GM23248 (cell line): ENCODE data around the gene CASKIN1. TPM values are rescaled to one million over a fixed set of nuclear protein-coding genes. Genes with fewer than 3 reads are reported as not detected.

Experiments used
- DNase-seq: peaks from one replicate; pipeline ENCODE4 v3.0.0-alpha.2; 2015
- H2AFZ ChIP-seq: fragments of 200-600 bp; sonication (generic); 2 replicates; pipeline ENCODE4 v1.6.1; 2016; ENCODE audit warnings: antibody characterized with exemption
- H3F3A ChIP-seq: fragments of 200-600 bp; sonication (generic); 2 replicates; pipeline ENCODE4 v1.6.1; 2016; ENCODE audit warnings: mild to moderate bottlenecking, antibody characterized with exemption, mixed run types; ENCODE audit not compliant: insufficient read depth
- H3K27ac ChIP-seq: fragments of 200-600 bp; sonication (generic); 2 replicates; pipeline ENCODE4 v1.5.1; 2016; ENCODE audit warnings: mild to moderate bottlenecking
- H3K27me3 ChIP-seq: fragments of 200-600 bp; sonication (generic); replicated peaks from 2 replicates; pipeline ENCODE4 v1.6.1; 2016; ENCODE audit warnings: mild to moderate bottlenecking; ENCODE audit not compliant: insufficient read depth
- H3K36me3 ChIP-seq: fragments of 200-600 bp; sonication (generic); 2 replicates; pipeline ENCODE4 v1.6.1; 2016; ENCODE audit warnings: low read depth, mild to moderate bottlenecking
- H3K4me1 ChIP-seq: fragments of 200-600 bp; sonication (generic); 2 replicates; pipeline ENCODE4 v1.6.1; 2016; ENCODE audit warnings: mild to moderate bottlenecking; ENCODE audit not compliant: insufficient read depth
- H3K4me2 ChIP-seq: fragments of 200-600 bp; sonication (generic); one replicate; pipeline ENCODE4 v1.6.1; 2016; ENCODE audit warnings: mild to moderate bottlenecking; ENCODE audit not compliant: unreplicated experiment
- H3K4me3 ChIP-seq: fragments of 200-600 bp; sonication (generic); 2 replicates; pipeline ENCODE4 v1.5.1; 2016; ENCODE audit warnings: mild to moderate bottlenecking
- H3K79me2 ChIP-seq: fragments of 200-600 bp; sonication (generic); 2 replicates; pipeline ENCODE4 v1.6.1; 2016; ENCODE audit warnings: mild to moderate bottlenecking; ENCODE audit not compliant: insufficient read depth
- H3K9ac ChIP-seq: fragments of 200-600 bp; sonication (generic); 2 replicates; pipeline ENCODE4 v1.6.1; 2016; ENCODE audit warnings: mild to moderate bottlenecking
- H3K9me2 ChIP-seq: fragments of 200-600 bp; sonication (generic); 2 replicates; pipeline ENCODE4 v1.6.1; 2016; ENCODE audit warnings: mixed run types, mild to moderate bottlenecking, moderate library complexity; ENCODE audit not compliant: insufficient read depth
- H3K9me3 ChIP-seq: fragments of 200-600 bp; sonication (generic); one replicate; pipeline ENCODE4 v1.6.1; 2017; ENCODE audit warnings: low read depth
- H4K20me1 ChIP-seq: fragments of 200-600 bp; sonication (generic); 2 replicates; pipeline ENCODE4 v1.6.0; 2016; ENCODE audit not compliant: insufficient read depth
- EZH2 ChIP-seq: fragments of 200-600 bp; sonication (generic); IDR thresholded peaks from 2 replicates; pipeline ENCODE4 v1.6.1; 2018; ENCODE audit warnings: antibody characterized with exemption, mild to moderate bottlenecking; ENCODE audit not compliant: insufficient read depth, poor library complexity, severe bottlenecking
- EZH2phosphoT487 ChIP-seq: fragments of 200-600 bp; sonication (generic); IDR thresholded peaks from 2 replicates; pipeline ENCODE4 v1.6.1; 2018; ENCODE audit warnings: antibody characterized with exemption, moderate library complexity, mild to moderate bottlenecking, low read depth; ENCODE audit not compliant: insufficient read depth
- WGBS, 2 experiments: methylation state at CpG; one replicate each; pipeline ENCODE4 v1.1.6; 2015 to 2017; ENCODE audit warnings: low lambda C conversion rate in 2 of 2, low coverage in 1 of 2; ENCODE audit errors: missing lambda C conversion rate in 2 of 2; 5-methylcytosine and 5-hydroxymethylcytosine counted together
- in situ Hi-C: fragments of 300-500 bp; cut with MboI; formaldehyde crosslinking; loops from 2 replicates; pipeline ENCODE4 v1.15.0; 2020
- polyA plus RNA-seq: library from polyadenylated mRNA; unstranded; fragments of >200 nt; fragmentation: Nextera tagmentation; extraction: Ambion mirVana; gene quantifications from 2 replicates; pipeline ENCODE4 v1.2.1, GENCODE V29; 2016
- total RNA-seq: library from RNA; depleted of rRNA; stranded (reverse); fragments of >200 nt; shearing (Covaris generic); gene quantifications from 2 replicates; pipeline ENCODE4 v1.2.3, GENCODE V29; 2014

The CASKIN1 gene
- total and polyA plus RNA-seq, 2 experiments from 2014 or later, result not detected

GRCh38 chr16:2154533-2155090, 41.8 kb downstream of the CASKIN1 start:
- Histone ChIP-seq H3K4me1 (peaks cover 35% of the 10 kb centered on the region), H3K27me3 (no peaks in the 10 kb centered on the region), H3K9me2 (no peaks in the 10 kb centered on the region), H3K4me2 (peak overlapping the region; percentile 96), H4K20me1 (peaks cover 25% of the 10 kb centered on the region; the same call in 1 of the 2 replicates), H3K27ac (peak overlapping the region; percentile 63), H3F3A (peaks cover 48% of the 10 kb centered on the region), H3K9ac (peak overlapping the region; percentile 95), H3K9me3 (no peaks in the 10 kb centered on the region), H3K4me3 (peak overlapping the region; percentile 99), H3K36me3 (peaks cover 8% of the 10 kb centered on the region; the same call in 1 of the 2 replicates), H2AFZ (no peak overlapping the region), H3K79me2 (peaks cover 79% of the 10 kb centered on the region)
- no peak for TF ChIP-seq EZH2phosphoT487
- no peak for TF ChIP-seq EZH2
- DNase-seq, result peak; percentile 45
- in situ Hi-C loops, result no loop called here
- 5% methylated on average over 23 of the region's 23 CpGs for WGBS, 2 experiments

DNA sequence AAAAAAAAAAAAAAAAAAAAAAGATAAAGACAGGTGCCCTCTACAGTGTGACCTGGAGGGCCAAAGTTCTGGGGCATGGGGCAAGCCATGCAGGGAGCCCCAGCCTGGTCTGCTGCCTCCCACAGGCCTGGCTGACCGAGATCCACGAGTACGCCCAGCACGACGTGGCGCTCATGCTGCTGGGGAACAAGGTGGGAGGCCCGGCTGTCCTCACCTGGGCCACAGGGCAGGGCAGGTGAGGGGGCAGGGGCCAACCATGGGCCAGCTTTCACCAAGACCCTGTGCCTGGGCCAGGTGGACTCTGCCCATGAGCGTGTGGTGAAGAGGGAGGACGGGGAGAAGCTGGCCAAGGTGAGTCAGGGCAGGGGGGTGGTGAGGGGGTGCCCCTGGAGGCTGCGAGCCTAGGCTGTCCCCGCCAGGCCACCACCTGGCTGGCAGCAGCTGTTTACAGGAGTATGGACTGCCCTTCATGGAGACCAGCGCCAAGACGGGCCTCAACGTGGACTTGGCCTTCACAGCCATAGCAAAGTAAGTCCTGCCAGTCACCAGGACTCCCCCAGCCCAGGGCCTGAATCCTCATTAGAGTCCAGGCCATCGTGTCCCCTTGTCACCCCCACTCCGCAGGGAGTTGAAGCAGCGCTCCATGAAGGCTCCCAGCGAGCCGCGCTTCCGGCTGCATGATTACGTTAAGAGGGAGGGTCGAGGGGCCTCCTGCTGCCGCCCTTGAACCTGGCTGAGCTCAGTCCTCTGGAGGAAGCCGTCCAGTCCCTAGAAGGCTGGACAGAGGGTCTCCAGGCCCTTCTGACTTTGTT, 43.5 kb downstream of the CASKIN1 start:
- no peak for TF ChIP-seq EZH2phosphoT487
- no peak for TF ChIP-seq EZH2
- H2AFZ ChIP-seq, result no peak overlapping the region
- H3K9ac ChIP-seq, result peak overlapping the region; percentile 95
- 66 to 68% methylated on average over 22 to 25 of the region's 25 CpGs for WGBS, 2 experiments
- H3K4me3 ChIP-seq, result peak overlapping the region; percentile 99
- DNase-seq, result peak; percentile 23
- H3K79me2 ChIP-seq, result peaks cover 62% of the 10 kb centered on the region
- H3K27ac ChIP-seq, result 0 out of 2 replicates have a peak overlapping the region, but pooled peaks have one; percentile 28
- no peaks in the 10 kb centered on the region for H3K27me3 ChIP-seq
- in situ Hi-C loops, result no loop called here
- H3K4me1 ChIP-seq, result peaks cover 31% of the 10 kb centered on the region
- H4K20me1 ChIP-seq, result peaks cover 25% of the 10 kb centered on the region; the same call in 1 of the 2 replicates
- no peaks in the 10 kb centered on the region for H3K9me3 ChIP-seq
- peaks cover 48% of the 10 kb centered on the region for H3F3A ChIP-seq
- peaks cover 8% of the 10 kb centered on the region; the same call in 1 of the 2 replicates for H3K36me3 ChIP-seq
- H3K4me2 ChIP-seq, result peak overlapping the region; percentile 96
- H3K9me2 ChIP-seq, result no peaks in the 10 kb centered on the region

GRCh38 chr16:2151188-2152091, 45.0 kb downstream of the CASKIN1 start:
- Histone ChIP-seq H3K9me2 (no peaks in the 10 kb centered on the region), H4K20me1 (peaks cover 25% of the 10 kb centered on the region; the same call in 1 of the 2 replicates), H3K79me2 (peaks cover 49% of the 10 kb centered on the region), H3K27ac (peak overlapping the region; percentile 14; the same call in 1 of the 2 replicates), H3K9ac (peak overlapping the region; percentile 95; the same call in 1 of the 2 replicates), H3F3A (peaks cover 48% of the 10 kb centered on the region), H3K4me2 (no peak overlapping the region), H3K9me3 (no peaks in the 10 kb centered on the region), H3K4me3 (no peak overlapping the region), H3K27me3 (no peaks in the 10 kb centered on the region), H3K4me1 (peaks cover 20% of the 10 kb centered on the region), H2AFZ (no peak overlapping the region), H3K36me3 (peaks cover 8% of the 10 kb centered on the region; the same call in 1 of the 2 replicates)
- in situ Hi-C loops, result no loop called here
- DNase-seq, result no peak
- WGBS, 2 experiments, result 77 to 78% methylated on average over 13 of the region's 13 CpGs
- TF ChIP-seq EZH2phosphoT487 (no peak), EZH2 (no peak)
